ACC112 (cell line): ENCODE measurements around the gene MRTFB.
"Not testable (repeated sequence)": the region's sequence is repeated elsewhere in the genome, so short reads cannot be mapped to it uniquely, and the experiment has no call there.

Experiments used
- H2AFZ ChIP-seq: fragments of 200-600 bp; sonication (generic); one replicate; pipeline ENCODE4 v1.6.0; 2017; ENCODE audit warnings: antibody characterized with exemption, low read length; ENCODE audit not compliant: unreplicated experiment
- H3K27ac ChIP-seq: fragments of 200-600 bp; sonication (generic); 2 replicates; pipeline ENCODE4 v1.5.1; 2014; ENCODE audit warnings: low read depth, mild to moderate bottlenecking, antibody characterized with exemption, low read length, moderate library complexity
- H3K27me3 ChIP-seq: fragments of 200-600 bp; sonication (generic); 2 replicates; pipeline ENCODE4 v1.6.1; 2014; ENCODE audit warnings: mild to moderate bottlenecking, antibody characterized with exemption, low read length, moderate library complexity, mixed read lengths; ENCODE audit not compliant: insufficient read depth
- H3K36me3 ChIP-seq: fragments of 200-600 bp; sonication (generic); 2 replicates; pipeline ENCODE4 v1.6.1; 2016; ENCODE audit warnings: mild to moderate bottlenecking, antibody characterized with exemption, low read length, moderate library complexity, mixed read lengths; ENCODE audit not compliant: insufficient read depth
- H3K4me1 ChIP-seq: fragments of 200-600 bp; sonication (generic); one replicate; pipeline ENCODE4 v1.6.1; 2016; ENCODE audit warnings: low read length, mixed read lengths; ENCODE audit not compliant: insufficient read depth, unreplicated experiment, control insufficient read depth
- H3K4me3 ChIP-seq: fragments of 200-600 bp; sonication (generic); 2 replicates; pipeline ENCODE4 v1.5.1; 2014; ENCODE audit warnings: mild to moderate bottlenecking, low read depth, low read length
- H3K79me2 ChIP-seq: fragments of 200-600 bp; sonication (generic); one replicate; pipeline ENCODE4 v1.6.0; 2016; ENCODE audit warnings: low read length; ENCODE audit not compliant: control insufficient read depth, unreplicated experiment, insufficient read depth

The MRTFB gene

GRCh38 chr16:14119799-14120198 is 48.7 kb downstream of the MRTFB start:
- H2AFZ ChIP-seq = no peak overlapping the region
- peaks cover 2% of the 10 kb centered on the region for H3K79me2 ChIP-seq
- H3K27ac ChIP-seq = no peak overlapping the region

GRCh38 chr16:14120335-14120734 is 49.2 kb downstream of the MRTFB start:
- H3K27me3 ChIP-seq = no peaks in the 10 kb centered on the region
- no peak overlapping the region for H3K4me3 ChIP-seq
- H3K36me3 ChIP-seq = no peaks in the 10 kb centered on the region
- H3K4me1 ChIP-seq = no peaks in the 10 kb centered on the region
- H2AFZ ChIP-seq = no peak overlapping the region
- peaks cover 2% of the 10 kb centered on the region for H3K79me2 ChIP-seq
- no peak overlapping the region for H3K27ac ChIP-seq

More at GRCh38 chr16:14119799-14120198, 48.7 kb downstream of the MRTFB start:
- H3K4me3 ChIP-seq = no peak overlapping the region
- H3K27me3 ChIP-seq = no peaks in the 10 kb centered on the region
- no peaks in the 10 kb centered on the region for H3K36me3 ChIP-seq
- no peaks in the 10 kb centered on the region for H3K4me1 ChIP-seq

GRCh38 chr16:14121142-14121541 is 50.0 kb downstream of the MRTFB start:
- H3K36me3 ChIP-seq = no peaks in the 10 kb centered on the region
- H3K4me1 ChIP-seq = no peaks in the 10 kb centered on the region
- no peak overlapping the region for H3K4me3 ChIP-seq
- peaks cover 9% of the 10 kb centered on the region for H3K79me2 ChIP-seq
- H3K27me3 ChIP-seq = no peaks in the 10 kb centered on the region
- H3K27ac ChIP-seq = no peak overlapping the region
- H2AFZ ChIP-seq = no peak overlapping the region

- H3K79me2 ChIP-seq = peaks cover 9% of the 10 kb centered on the region
- no peaks in the 10 kb centered on the region for H3K4me1 ChIP-seq
- H3K36me3 ChIP-seq = no peaks in the 10 kb centered on the region
- H3K27ac ChIP-seq = no peak overlapping the region
- H3K27me3 ChIP-seq = no peaks in the 10 kb centered on the region
- H2AFZ ChIP-seq = no peak overlapping the region
- H3K4me3 ChIP-seq = no peak overlapping the region
Observed at GRCh38 chr16:14121872-14122271, 50.8 kb downstream of the MRTFB start.

- not testable (repeated sequence) for H3K27me3 ChIP-seq, H3K4me1 ChIP-seq, H3K4me3 ChIP-seq, H3K27ac ChIP-seq, H3K79me2 ChIP-seq, H2AFZ ChIP-seq, H3K36me3 ChIP-seq
Observed at GRCh38 chr16:14122430-14122829, 51.3 kb downstream of the MRTFB start.

- Histone ChIP-seq H3K27ac (no peak overlapping the region), H3K79me2 (peaks cover 9% of the 10 kb centered on the region), H3K27me3 (no peaks in the 10 kb centered on the region), H3K36me3 (no peaks in the 10 kb centered on the region), H3K4me3 (no peak overlapping the region), H3K4me1 (no peaks in the 10 kb centered on the region), H2AFZ (no peak overlapping the region)
Observed at GRCh38 chr16:14125000-14125681, 54.0 kb downstream of the MRTFB start.

GRCh38 chr16:14125708-14126107 is 54.6 kb downstream of the MRTFB start:
- Histone ChIP-seq H2AFZ (no peak overlapping the region), H3K27me3 (no peaks in the 10 kb centered on the region), H3K4me3 (no peak overlapping the region), H3K79me2 (peaks cover 9% of the 10 kb centered on the region), H3K4me1 (no peaks in the 10 kb centered on the region), H3K36me3 (no peaks in the 10 kb centered on the region), H3K27ac (no peak overlapping the region)

GRCh38 chr16:14128097-14128496 is 57.0 kb downstream of the MRTFB start:
- Histone ChIP-seq H3K4me1 (peaks cover 3% of the 10 kb centered on the region), H3K27ac (no peak overlapping the region), H3K36me3 (no peaks in the 10 kb centered on the region), H3K79me2 (peaks cover 9% of the 10 kb centered on the region), H3K27me3 (no peaks in the 10 kb centered on the region), H2AFZ (no peak overlapping the region), H3K4me3 (no peak overlapping the region)

- no peak overlapping the region for H3K27ac ChIP-seq
- no peaks in the 10 kb centered on the region for H3K36me3 ChIP-seq
- no peak overlapping the region for H3K4me3 ChIP-seq
- H3K4me1 ChIP-seq = peaks cover 7% of the 10 kb centered on the region
- no peak overlapping the region for H2AFZ ChIP-seq
- peaks cover 9% of the 10 kb centered on the region for H3K79me2 ChIP-seq
- H3K27me3 ChIP-seq = no peaks in the 10 kb centered on the region
Observed at GRCh38 chr16:14129502-14129901, 58.4 kb downstream of the MRTFB start.

GRCh38 chr16:14131774-14132695 is 60.9 kb downstream of the MRTFB start:
- H3K4me3 ChIP-seq = no peak overlapping the region
- H2AFZ ChIP-seq = no peak overlapping the region
- H3K27me3 ChIP-seq = no peaks in the 10 kb centered on the region
- no peaks in the 10 kb centered on the region for H3K36me3 ChIP-seq
- no peaks in the 10 kb centered on the region for H3K79me2 ChIP-seq
- no peak overlapping the region for H3K27ac ChIP-seq
- H3K4me1 ChIP-seq = peaks cover 7% of the 10 kb centered on the region

- H3K27me3 ChIP-seq = no peaks in the 10 kb centered on the region
- no peaks in the 10 kb centered on the region for H3K36me3 ChIP-seq
- H3K4me1 ChIP-seq = peaks cover 7% of the 10 kb centered on the region
- no peaks in the 10 kb centered on the region for H3K79me2 ChIP-seq
- H3K4me3 ChIP-seq = no peak overlapping the region; the same call in 1 of the 2 replicates
- H2AFZ ChIP-seq = no peak overlapping the region
- no peak overlapping the region for H3K27ac ChIP-seq
Observed at GRCh38 chr16:14132696-14133048, 61.6 kb downstream of the MRTFB start.
